Inferior parietal cortex (tissue), 1 donor: ENCODE results near the gene INTS11.

ENCODE experiments used
- DNase-seq: peaks from one replicate; pipeline ENCODE4 v3.0.0-alpha.2; 2016; ENCODE audit errors: extremely low spot score

The INTS11 gene

DNA sequence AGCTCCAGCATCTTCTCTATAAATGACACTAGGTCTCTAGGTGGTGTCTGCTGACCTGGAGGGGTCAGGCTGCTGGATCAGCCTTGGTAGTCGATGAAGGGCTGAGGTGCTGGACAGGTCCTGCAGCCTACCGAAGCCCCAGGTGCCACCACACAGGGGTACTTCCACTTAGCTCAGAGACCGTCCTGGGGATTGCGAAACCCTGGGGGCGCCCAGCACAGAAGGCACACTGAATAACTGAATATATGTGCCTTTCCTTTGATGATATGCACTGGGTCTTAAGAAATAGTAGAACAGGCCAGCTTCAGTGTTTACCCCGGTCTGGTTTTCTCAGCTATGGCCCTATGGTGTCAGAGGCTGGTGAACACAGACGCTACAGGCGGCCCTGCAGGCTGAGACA, 61.7 kb downstream of the INTS11 start:
- DNase-seq, result no peak

DNA sequence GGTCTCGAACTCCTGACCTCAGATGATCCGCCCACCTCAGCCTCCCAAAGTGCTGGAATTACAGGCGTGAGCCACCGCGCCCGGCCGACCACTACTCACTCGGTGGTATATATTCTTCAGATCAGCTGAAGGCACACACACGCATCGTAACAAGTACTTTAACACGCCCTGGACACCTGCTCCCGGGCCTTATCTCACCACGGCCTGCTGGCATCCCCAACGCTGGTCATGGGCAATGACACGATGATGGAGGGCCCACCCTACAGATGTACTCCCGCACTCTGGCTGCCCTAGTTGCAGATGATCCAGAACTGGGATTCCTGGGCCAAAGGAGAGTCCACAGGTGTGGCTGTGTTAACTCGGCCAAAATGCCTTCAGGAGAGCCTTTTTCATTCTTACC, 62.4 kb downstream of the INTS11 start:
- no peak for DNase-seq
